Left forelimb (tissue), 1 donor: ENCODE measurements around the gene BCORL1.

Source experiments
- DNase-seq: peaks from one replicate; pipeline ENCODE4 v3.0.0-alpha.2; 2018; ENCODE audit warnings: low spot score

Gene BCORL1

DNA sequence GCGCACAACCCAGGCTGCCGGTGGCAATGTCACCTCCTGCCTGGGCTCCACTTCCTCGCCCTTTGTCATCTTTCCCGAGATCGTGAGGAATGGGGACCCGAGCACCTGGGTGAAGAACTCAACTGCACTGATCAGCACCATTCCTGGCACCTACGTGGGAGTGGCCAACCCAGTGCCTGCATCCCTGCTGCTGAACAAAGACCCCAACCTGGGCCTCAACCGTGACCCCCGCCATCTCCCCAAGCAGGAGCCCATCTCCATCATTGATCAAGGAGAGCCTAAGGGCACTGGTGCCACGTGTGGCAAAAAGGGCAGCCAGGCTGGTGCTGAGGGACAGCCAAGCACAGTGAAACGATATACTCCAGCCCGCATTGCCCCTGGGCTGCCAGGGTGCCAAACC lies 32.3 kb downstream of the BCORL1 start:
- no peak for DNase-seq

GRCh38 chrX:130015181-130015580 lies 32.7 kb downstream of the BCORL1 start:
- no peak for DNase-seq

GRCh38 chrX:130018143-130018542 lies 35.7 kb downstream of the BCORL1 start:
- no peak for DNase-seq

- no peak for DNase-seq
Measured at GRCh38 chrX:130020661-130021324, 38.4 kb downstream of the BCORL1 start.

DNA sequence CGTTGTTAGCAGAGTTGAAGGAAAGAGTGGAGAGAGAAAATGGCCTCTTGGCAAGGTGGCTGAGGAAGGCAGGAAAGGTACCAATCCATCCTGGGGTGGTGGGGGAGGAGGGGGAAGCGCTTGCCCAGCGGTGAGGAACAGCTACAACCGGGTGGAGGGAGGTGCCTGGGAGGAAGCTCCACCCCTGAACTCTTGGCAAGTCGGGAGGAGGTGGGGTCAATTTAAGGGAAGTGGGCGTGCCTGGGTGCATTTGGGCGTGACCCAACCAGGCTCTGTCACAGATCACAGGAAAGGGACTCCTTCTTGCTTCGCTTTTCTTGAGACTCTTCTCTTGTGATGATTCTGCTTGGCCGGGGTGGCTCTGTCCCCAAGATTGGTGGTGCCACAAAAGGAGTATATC lies 41.7 kb downstream of the BCORL1 start:
- no peak for DNase-seq

DNA sequence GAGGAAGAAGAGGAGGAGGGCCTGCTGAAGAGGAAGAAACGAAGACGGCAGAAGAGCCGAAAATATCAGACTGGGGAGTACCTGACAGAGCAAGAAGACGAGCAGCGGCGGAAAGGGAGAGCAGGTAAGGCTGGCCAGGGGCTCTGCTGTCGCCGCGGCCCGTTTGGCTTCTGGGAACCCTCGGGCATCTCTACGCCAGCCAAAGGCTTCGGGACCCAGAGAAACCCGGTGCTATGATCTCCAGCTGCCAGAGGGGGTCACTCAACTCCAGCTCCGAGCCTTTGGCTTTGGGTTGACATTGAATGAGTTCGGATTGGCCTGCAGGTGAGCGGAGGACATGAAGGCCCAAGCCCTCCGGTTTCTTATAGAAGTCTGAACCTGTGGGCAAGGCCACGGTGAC lies 42.8 kb downstream of the BCORL1 start:
- DNase-seq = no peak

DNA sequence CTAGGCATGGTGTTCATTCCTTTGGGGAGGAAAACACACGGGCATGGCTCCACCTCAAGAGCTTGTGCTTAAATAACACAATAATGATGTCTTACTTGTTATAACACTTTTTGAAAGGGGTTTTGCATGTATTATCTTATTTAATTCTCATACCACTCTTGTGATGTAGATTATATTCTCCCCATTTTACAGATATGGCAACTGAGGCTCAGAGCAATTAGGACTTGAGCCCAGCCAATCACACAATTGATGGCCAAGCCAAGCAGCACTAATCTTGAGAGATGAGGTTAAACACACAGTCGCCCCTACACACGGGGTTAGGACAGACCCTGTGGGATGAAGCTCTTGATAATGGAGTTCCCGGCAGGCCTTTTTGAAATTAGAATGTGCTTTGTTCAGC lies 45.1 kb downstream of the BCORL1 start:
- no peak for DNase-seq

DNA sequence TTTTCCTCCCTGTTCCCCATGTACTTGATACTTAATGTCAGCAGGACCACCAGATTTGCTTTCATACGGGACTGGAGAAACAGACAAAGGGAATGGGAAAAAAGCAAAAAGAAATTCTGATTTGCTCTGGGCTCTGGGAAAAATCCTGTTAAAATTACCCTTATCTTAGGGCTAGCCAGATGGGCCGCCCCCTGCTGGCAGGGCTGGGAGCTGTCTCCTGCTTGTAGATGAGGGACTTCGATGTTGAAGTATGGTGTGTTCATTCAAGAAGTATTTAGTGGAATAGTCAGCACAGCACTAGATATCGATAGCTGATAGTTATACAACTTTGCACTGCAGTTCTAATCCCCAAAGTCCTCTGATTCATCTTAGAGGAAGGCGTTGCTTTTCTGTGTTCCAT lies 45.8 kb downstream of the BCORL1 start:
- DNase-seq = no peak

- no peak for DNase-seq
Measured at GRCh38 chrX:130030826-130031225, 48.4 kb downstream of the BCORL1 start.

- DNase-seq = no peak
Measured at GRCh38 chrX:130032552-130032951, 50.1 kb downstream of the BCORL1 start.

DNA sequence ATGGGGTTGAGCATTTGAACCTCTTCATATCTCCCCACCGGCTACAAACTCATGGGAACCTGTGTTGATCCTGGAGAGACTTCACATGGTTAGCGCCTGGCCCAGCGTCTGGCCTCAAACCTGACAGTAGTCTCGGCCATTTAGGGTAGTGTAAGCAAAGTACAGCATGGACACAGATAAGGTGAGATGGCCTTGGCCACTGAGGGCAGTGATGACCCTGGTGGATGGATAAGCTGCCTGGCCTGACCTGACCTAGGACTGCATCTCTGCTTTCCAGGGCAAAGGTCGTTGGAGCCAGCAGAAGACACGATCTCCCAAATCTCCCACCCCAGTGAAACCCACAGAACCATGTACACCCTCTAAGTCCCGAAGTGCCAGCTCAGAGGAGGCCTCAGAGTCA lies 51.7 kb downstream of the BCORL1 start:
- no peak for DNase-seq

GRCh38 chrX:130039847-130040246 lies 57.4 kb downstream of the BCORL1 start:
- no peak for DNase-seq

DNA sequence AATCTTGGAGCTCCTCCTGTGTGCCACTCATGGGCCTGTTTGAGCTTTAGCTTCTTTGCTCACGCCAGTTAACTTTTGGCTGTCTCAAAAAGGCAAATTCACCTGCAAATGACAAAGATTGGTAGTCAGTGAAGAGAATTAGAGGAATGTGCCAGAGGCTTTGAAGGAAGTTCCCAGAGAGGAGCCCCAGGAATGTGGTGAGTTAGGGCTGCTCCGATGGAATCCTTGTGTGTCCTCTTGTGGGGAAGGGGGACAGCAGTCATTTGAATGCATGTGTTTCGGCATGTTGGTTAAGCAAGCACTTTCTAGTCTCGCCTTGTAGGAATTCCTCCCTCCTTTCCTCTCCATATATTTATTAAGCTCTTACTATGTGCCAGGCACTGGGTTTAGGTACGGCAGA lies 65.0 kb downstream of the BCORL1 start:
- DNase-seq = no peak

- DNase-seq = no peak
Measured at GRCh38 chrX:130048686-130049222, 66.3 kb downstream of the BCORL1 start.

DNA sequence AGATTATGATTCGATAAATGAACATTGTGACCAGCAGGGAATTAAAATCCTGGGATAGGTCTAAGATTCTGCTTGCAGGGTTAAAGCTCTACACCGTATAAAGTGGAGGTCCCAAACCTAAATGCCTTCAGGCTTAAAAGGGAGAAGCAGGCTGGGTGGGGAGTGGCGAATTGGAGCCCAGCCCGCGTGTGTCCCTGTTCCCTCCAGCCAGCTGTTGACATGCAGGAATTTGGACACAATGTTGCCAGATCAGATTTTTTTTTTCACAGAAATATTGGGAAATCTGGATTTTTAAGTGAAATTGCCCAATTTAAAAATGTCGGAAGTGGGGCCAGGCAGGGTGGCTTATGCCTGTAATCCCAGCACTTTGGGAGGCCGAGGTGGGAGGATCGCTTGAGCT lies 67.4 kb downstream of the BCORL1 start:
- DNase-seq = no peak

DNA sequence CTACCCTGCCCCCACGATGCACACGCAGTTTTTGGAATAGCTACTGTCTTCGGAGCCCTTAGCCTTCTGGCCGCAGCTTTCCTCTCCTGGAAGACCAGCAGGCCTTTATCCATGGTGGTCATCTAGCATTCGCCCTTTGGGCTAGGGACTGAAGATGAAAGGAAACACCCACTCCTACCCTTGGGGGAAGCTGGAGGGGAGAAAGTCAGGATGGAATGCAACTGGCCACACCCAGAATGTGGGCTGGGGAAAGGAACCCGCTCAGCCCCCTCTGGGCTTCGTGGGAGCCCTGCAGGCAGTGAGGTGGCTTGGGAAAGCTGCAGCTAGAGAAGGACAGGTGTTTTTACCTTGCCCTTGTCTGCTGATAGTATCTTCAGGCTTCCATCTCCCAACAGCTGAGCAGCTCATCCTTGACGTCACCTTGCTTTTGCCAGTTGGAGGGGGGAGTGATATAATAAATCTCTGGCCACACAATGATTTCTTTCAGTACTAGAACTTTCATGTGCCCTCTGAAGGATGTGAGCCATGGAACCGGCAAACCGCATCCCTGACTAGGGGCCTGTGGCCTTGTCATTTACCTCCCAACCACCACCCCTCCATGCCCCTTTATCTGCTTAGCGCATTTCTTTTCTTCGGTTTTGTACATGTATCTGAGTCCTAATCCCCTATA lies 68.9 kb downstream of the BCORL1 start:
- DNase-seq = no peak

GRCh38 chrX:130053236-130053635 lies 70.8 kb downstream of the BCORL1 start:
- no peak for DNase-seq

DNA sequence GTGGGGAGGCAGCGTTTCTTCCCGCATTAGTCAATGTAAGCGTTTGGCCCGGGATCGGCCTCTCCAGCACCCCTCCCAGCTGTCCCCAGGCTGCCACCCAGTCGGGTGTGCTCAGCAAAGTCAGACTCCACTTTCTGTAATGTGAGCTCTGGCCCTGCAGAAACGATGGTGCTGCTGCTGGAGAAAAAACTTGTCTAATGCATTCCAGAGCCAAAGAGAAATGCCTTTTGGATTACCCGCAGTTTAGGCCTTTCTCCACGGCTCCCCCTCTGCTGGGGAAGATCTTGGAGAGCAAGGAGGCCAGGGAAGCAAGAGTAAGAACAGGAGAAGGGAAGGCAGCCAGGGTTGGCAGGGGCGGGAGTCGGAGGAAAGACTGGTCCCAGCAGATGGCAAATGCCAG lies 72.7 kb downstream of the BCORL1 start:
- no peak for DNase-seq

- no peak for DNase-seq
Measured at GRCh38 chrX:130055899-130056298, 73.5 kb downstream of the BCORL1 start.

DNA sequence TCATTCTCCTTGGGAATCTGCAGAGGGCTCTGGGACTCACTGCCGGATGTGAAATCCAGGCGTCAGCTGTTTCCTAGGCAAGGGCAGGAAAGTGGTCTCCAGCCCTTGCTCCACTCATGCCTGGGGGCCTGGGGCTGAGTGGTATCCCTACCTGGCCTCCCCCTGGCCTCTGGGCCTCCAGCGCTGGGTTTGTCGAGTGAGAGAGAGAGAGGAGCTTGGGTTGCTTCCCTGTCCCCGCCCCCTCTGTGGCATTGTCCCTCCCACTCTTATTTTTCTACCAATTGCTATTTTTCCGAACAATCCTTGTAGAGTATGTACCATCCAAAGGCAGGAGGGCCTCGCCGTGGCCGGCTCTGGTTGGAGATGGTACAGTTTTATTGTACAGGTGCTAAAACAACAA lies 74.8 kb downstream of the BCORL1 start:
- no peak for DNase-seq

- no peak for DNase-seq
Measured at GRCh38 chrX:130058652-130059051, 76.2 kb downstream of the BCORL1 start.

GRCh38 chrX:130060122-130061069 lies 78.0 kb downstream of the BCORL1 start:
- peak; percentile 89 for DNase-seq
